HG02588 (cell line): ENCODE results near the gene PRTG.

Experiments used
- ATAC-seq: cut with Tn5 transposase; IDR thresholded peaks from one replicate; pipeline ENCODE4 v1.9.1; 2021; ENCODE audit warnings: mild to moderate bottlenecking, moderate library complexity; ENCODE audit not compliant: unreplicated experiment

The PRTG gene

GRCh38 chr15:55574096-55574495, 168.9 kb downstream of the PRTG start:
- no peak for ATAC-seq

- no peak for ATAC-seq
Measured at GRCh38 chr15:55573224-55573623, 169.7 kb downstream of the PRTG start.

GRCh38 chr15:55564347-55565145, 178.4 kb downstream of the PRTG start:
- no peak for ATAC-seq

- no peak for ATAC-seq
Measured at GRCh38 chr15:55562601-55563000, 180.4 kb downstream of the PRTG start.
